Stimulated activated naive CD8-positive, alpha-beta T cell treated with anti-CD3 and anti-CD28 coated beads, Interleukin-15, amount 100 ng/mL, for 72 hours (primary cell): Measurements from ENCODE around the gene PTPRG.

Source experiments
- ATAC-seq: fragments of 150-1000 bp; cut with Tn5 transposase; 2 replicates; pipeline ENCODE4 v1.10.0; 2021; ENCODE audit warnings: mild to moderate bottlenecking, moderate library complexity
- DNase-seq, 2 donors: peaks; one replicate each; pipeline ENCODE4 v3.0.0; 2021 to 2022
- H3K27ac Mint-ChIP-seq, 2 donors: one replicate each; pipeline ENCODE4 v1.8.0; 2022; ENCODE audit warnings: mild to moderate bottlenecking in 2 of 2, mixed read lengths in 2 of 2, moderate library complexity in 2 of 2
- H3K27me3 Mint-ChIP-seq: one replicate; pipeline ENCODE4 v1.8.0; 2022; ENCODE audit warnings: mixed read lengths
- H3K4me1 Mint-ChIP-seq: one replicate; pipeline ENCODE4 v1.8.0; 2022; ENCODE audit warnings: mild to moderate bottlenecking, mixed read lengths
- H3K4me3 Mint-ChIP-seq, 2 donors: one replicate each; pipeline ENCODE4 v1.8.0; 2022; ENCODE audit warnings: mild to moderate bottlenecking in 2 of 2, mixed read lengths in 2 of 2, moderate library complexity in 1 of 2
- H3K9me3 Mint-ChIP-seq, 2 donors: one replicate each; pipeline ENCODE4 v1.8.0; 2022; ENCODE audit warnings: mixed read lengths in 2 of 2

The PTPRG gene

DNA sequence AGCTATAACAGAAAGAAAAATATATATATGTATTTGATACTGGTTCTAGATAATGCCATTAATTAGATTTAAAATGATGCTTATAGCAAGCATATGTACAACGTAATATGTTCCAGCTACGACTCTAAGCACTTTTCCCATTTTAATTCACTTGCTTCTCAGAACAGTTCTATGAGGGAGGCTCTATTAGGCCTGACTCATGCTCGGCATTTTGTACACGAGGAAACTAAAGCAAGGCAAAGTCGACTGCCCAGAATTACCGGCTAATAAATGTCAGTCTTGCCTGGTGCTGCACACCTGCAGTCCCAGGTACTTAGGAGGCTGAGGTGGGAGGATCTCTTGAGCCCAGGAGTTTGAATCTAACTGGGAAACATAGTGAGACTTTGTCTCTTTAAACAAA, 106.0 kb downstream of the PTPRG start:
- Mint-ChIP-seq H3K4me3 (no peak overlapping the region), H3K9me3 (no peaks in the 10 kb centered on the region), H3K27ac (no peak overlapping the region), H3K4me1 (no peaks in the 10 kb centered on the region), H3K27me3 (no peaks in the 10 kb centered on the region)
- no peak for ATAC-seq
- DNase-seq: no peak

DNA sequence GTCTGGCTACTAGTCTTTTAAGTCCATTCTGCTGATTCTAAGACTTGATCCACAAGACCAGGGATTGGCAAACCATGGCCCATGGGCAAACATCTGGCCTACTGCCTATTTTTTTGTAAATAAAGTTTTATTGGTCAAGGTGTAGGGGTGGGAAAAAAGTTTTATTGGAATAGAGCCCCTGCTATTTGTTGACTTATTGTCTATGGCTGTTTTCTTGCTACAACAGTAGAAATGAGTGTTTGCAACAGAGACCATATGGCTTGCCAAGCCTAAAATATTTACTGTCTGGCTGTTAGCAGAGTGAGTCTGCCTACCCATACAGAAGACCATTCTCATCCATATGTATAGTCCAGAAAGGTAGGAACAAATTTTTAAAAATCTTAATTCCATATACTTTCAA, 106.4 kb downstream of the PTPRG start:
- Mint-ChIP-seq H3K4me3 (no peak overlapping the region), H3K9me3 (no peaks in the 10 kb centered on the region), H3K4me1 (no peaks in the 10 kb centered on the region), H3K27ac (no peak overlapping the region), H3K27me3 (no peaks in the 10 kb centered on the region)
- DNase-seq (no peak), ATAC-seq (no peak)

- Mint-ChIP-seq H3K27ac (no peak overlapping the region), H3K27me3 (no peaks in the 10 kb centered on the region), H3K9me3 (no peaks in the 10 kb centered on the region), H3K4me3 (no peak overlapping the region), H3K4me1 (no peaks in the 10 kb centered on the region)
- no peak for DNase-seq
- no peak for ATAC-seq
Observed at GRCh38 chr3:61668317-61668864, 107.0 kb downstream of the PTPRG start.

- no peak for ATAC-seq
Observed at GRCh38 chr3:61669203-61669602, 107.8 kb downstream of the PTPRG start.

GRCh38 chr3:61669668-61670299, 108.4 kb downstream of the PTPRG start:
- peak; percentile 20 for ATAC-seq
- no peak for DNase-seq
- H3K27me3 Mint-ChIP-seq: no peaks in the 10 kb centered on the region
- H3K4me1 Mint-ChIP-seq: no peaks in the 10 kb centered on the region
- H3K4me3 Mint-ChIP-seq: no peak overlapping the region
- no peak overlapping the region for H3K27ac Mint-ChIP-seq
- no peaks in the 10 kb centered on the region for H3K9me3 Mint-ChIP-seq

More at GRCh38 chr3:61669203-61669602, 107.8 kb downstream of the PTPRG start:
- H3K9me3 Mint-ChIP-seq: no peaks in the 10 kb centered on the region
- H3K27ac Mint-ChIP-seq: no peak overlapping the region
- no peak for DNase-seq
- no peak overlapping the region for H3K4me3 Mint-ChIP-seq
- H3K27me3 Mint-ChIP-seq: no peaks in the 10 kb centered on the region
- no peaks in the 10 kb centered on the region for H3K4me1 Mint-ChIP-seq

- Mint-ChIP-seq H3K9me3 (no peaks in the 10 kb centered on the region), H3K4me3 (no peak overlapping the region), H3K4me1 (no peaks in the 10 kb centered on the region), H3K27ac (no peak overlapping the region), H3K27me3 (no peaks in the 10 kb centered on the region)
- DNase-seq (no peak), ATAC-seq (no peak)
Observed at GRCh38 chr3:61673651-61674050, 112.3 kb downstream of the PTPRG start.

DNA sequence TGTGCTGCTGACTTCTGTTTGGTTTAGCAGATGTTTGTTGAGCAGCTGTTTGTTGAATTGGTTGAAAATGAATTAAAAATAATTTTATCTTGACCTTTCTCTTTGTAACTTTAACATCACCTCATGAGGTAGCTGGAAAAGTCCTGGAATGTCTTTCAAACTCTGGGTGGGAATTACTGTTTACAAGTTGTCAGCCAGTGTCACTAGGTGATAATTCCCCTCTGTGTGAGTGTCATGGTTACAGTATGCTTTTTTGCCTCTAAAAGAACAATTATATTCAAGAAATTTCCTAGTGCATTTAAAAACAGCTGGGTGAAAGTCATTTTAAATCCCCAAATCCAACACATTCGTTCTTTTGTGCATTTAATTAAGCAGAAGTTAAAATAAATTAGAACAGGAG, 113.2 kb downstream of the PTPRG start:
- ATAC-seq: no peak
- no peak overlapping the region for H3K4me3 Mint-ChIP-seq
- DNase-seq: no peak

DNA sequence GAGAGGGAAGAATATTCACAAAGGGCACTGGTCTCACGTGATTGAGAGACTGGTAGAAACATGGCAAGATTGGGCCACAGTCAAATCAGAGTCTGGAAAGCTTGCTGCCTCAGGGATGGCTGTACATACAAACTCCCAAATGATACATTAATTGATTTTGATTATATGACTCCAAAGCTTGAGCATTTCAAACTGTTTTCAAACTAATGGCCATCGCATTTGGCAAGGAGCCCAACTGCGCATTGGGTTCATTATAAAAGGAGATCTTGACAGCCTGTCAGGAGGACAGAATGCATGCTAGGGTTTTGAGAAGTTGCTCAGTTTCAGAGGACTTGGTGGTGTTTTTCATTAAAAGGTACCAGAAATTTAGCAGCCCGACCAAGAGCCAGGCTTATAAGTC, 117.7 kb downstream of the PTPRG start:
- Mint-ChIP-seq H3K27ac (no peak overlapping the region), H3K27me3 (peaks cover under 1% of the 10 kb centered on the region), H3K4me1 (no peaks in the 10 kb centered on the region), H3K9me3 (no peaks in the 10 kb centered on the region), H3K4me3 (no peak overlapping the region)
- DNase-seq (no peak), ATAC-seq (no peak)

More for the DNA sequence above, 113.2 kb downstream of the PTPRG start:
- H3K9me3 Mint-ChIP-seq: no peaks in the 10 kb centered on the region
- no peaks in the 10 kb centered on the region for H3K27me3 Mint-ChIP-seq
- no peak overlapping the region for H3K27ac Mint-ChIP-seq
- no peaks in the 10 kb centered on the region for H3K4me1 Mint-ChIP-seq

- H3K27me3 Mint-ChIP-seq: peaks cover 6% of the 10 kb centered on the region
- H3K27ac Mint-ChIP-seq: no peak overlapping the region
- DNase-seq: no peak
- no peak overlapping the region for H3K4me3 Mint-ChIP-seq
- no peak for ATAC-seq
- H3K4me1 Mint-ChIP-seq: no peaks in the 10 kb centered on the region
- no peaks in the 10 kb centered on the region for H3K9me3 Mint-ChIP-seq
Observed at GRCh38 chr3:61680617-61681016, 119.2 kb downstream of the PTPRG start.

GRCh38 chr3:61681636-61682035, 120.3 kb downstream of the PTPRG start:
- Mint-ChIP-seq H3K4me3 (no peak overlapping the region), H3K27ac (no peak overlapping the region), H3K4me1 (no peaks in the 10 kb centered on the region), H3K27me3 (peaks cover 6% of the 10 kb centered on the region), H3K9me3 (no peaks in the 10 kb centered on the region)
- DNase-seq (no peak), ATAC-seq (no peak)

DNA sequence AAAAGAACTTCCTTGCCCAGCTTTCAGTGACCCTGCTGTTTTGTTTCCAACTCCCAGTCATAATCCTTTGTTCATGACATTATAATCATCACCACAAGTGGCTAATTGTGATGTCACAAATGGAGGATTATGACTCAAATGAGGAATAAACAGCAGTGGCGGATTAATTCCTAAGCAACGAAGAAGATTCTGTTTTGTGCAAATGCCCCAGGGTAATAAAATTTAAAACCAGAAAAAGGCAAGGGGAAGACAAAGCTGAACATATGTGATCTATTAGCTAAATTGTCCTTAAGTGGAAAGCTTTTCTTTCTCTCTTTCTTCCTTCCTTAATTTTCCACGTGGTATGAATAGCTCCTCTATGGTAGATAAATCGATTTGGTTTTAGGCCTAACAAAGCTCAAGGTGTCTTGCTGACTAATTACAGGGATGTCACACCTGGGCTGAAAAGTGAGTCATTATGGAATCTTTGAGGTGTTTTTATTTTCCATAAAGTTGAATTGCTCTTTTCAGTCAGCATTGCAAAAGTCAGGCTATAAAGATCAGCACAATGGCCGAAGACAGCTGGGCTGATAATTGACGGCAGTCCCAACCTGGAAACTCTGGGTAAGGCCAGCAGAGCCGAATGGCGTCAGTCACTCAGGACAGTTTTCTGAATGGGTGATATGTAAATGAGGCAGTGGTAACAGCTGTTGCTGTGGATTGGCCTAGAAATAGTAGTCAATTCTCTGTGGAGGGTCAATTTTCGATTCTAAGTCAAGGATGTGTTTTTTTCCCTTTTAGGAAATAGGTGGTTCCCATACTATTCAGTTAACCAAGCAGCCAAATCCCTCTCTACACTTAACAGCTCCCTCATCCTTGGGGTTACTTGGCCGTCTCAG, 121.5 kb downstream of the PTPRG start:
- DNase-seq: no peak
- ATAC-seq: no peak

DNA sequence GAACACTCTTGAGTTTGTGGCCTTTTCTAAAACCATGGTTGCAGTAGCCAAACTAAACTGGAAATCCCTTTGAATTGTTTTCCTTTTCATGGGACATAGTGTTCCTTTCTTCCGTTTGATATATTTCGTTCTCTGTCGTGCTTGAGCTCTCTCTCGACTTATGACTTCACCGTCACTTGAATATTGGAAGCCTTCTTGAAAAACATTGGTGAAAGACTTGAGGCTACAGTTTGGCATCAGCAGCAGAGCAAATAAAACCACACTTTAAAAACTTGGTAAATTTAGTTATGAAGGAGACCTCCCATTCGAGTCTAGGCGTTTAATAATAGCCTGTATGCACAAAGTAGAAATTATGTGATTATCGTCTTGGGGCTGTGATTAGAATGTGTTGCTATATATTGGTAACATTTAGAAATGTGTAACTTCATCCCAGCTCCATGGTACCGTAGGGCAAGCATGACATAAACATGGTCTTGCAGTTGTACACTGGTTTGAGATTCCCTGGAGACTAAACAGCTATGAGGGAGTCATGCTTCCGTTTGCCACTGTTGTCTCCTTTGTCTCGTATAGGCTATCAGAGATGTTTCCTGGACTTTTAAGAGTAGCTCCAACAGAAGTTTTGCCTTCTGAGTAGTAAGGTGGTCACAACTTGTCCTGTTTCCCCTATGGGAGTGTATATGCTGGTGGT, 122.3 kb downstream of the PTPRG start:
- ATAC-seq (no peak), DNase-seq (no peak)
- Mint-ChIP-seq H3K27me3 (peaks cover 6% of the 10 kb centered on the region), H3K9me3 (no peaks in the 10 kb centered on the region), H3K4me1 (no peaks in the 10 kb centered on the region), H3K27ac (no peak overlapping the region), H3K4me3 (no peak overlapping the region)

More for the DNA sequence above, 121.5 kb downstream of the PTPRG start:
- Mint-ChIP-seq H3K27me3 (peaks cover 6% of the 10 kb centered on the region), H3K4me3 (no peak overlapping the region), H3K27ac (no peak overlapping the region), H3K9me3 (no peaks in the 10 kb centered on the region), H3K4me1 (no peaks in the 10 kb centered on the region)

DNA sequence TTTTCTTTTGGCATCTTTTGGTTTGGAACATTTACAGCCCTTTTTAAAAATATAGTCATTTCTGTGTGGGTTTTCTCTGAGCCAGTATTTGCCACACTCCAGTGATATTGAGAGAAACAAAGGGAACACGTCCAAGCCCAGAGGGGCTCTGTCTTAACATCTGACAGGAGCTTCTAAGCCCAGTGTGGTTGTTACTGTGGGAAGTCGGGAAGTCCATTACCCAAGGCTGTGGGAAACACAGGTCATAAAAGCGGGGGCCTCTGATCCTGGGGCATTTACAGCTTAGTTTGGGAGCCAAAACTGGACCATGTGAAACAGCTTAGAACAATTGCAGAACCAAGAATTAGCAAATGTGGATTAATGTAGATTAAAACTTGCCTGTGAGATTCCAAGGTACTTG, 123.0 kb downstream of the PTPRG start:
- H3K4me1 Mint-ChIP-seq: no peaks in the 10 kb centered on the region
- H3K27ac Mint-ChIP-seq: no peak overlapping the region
- peaks cover 6% of the 10 kb centered on the region for H3K27me3 Mint-ChIP-seq
- ATAC-seq (no peak), DNase-seq (no peak)
- H3K4me3 Mint-ChIP-seq: no peak overlapping the region
- H3K9me3 Mint-ChIP-seq: no peaks in the 10 kb centered on the region

DNA sequence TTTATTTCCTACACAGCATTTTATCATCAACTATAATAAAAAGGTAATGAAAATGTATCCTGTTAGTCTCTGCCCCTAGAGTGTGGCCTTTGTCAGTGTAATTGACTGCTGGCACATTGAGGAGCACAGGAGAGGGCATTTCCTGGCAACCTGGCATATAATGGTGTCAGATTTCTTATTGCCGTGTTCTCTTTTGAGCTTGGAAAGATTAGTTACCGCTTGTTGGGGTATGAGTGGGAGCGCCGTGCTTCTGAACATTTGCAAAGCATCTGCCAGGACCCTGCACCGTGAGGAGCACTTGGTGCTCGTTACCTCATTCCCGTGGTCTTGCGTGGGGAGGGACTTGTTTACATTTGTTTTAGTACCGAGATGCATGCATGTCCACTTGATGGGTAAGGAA, 124.4 kb downstream of the PTPRG start:
- Mint-ChIP-seq H3K27me3 (peaks cover 6% of the 10 kb centered on the region), H3K4me1 (no peaks in the 10 kb centered on the region), H3K4me3 (no peak overlapping the region), H3K27ac (peak overlapping the region in 1 of 2 donors; percentile 22), H3K9me3 (no peaks in the 10 kb centered on the region)
- no peak for ATAC-seq
- DNase-seq: no peak

DNA sequence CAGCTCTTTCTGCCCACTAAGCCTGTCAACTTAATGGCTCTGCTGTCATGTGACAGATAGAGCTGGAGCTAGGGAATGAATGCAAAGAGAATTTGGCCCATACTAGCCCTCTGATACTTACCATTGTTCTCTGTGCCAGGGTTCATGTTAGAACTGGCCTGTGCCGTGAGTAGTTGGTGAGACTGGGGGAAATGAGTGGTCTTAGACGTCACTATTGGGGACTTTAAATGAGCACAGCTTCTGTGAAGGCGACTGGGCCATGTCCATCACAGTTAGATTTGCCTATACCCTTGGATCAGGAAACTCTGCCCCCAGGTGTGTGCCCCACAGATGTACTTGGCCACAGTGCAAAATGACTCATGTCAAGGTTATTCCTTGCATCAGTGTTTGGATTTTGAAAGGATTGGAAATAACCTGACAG, 124.9 kb downstream of the PTPRG start:
- Mint-ChIP-seq H3K4me1 (no peaks in the 10 kb centered on the region), H3K9me3 (no peaks in the 10 kb centered on the region), H3K27me3 (peaks cover 6% of the 10 kb centered on the region), H3K27ac (no peak overlapping the region), H3K4me3 (no peak overlapping the region)
- DNase-seq (no peak), ATAC-seq (no peak)

DNA sequence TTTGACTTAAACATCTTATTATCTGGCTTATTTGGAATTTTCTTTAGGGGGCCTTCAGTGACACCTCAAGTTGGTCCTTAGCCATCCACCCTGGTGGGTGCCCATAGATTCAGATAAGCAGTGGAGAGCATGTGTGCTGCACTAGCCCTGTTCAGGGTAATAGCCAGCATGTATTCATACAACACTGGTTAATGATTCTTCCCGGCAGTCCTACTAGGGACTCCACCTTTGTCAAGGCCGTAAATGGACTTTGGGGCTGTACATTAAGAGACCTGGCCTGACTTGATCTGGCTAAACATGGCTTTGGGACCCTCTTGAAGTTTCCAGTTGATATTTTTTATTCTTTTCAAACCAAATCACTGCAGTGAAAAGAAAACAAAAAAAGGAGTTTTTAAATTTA, 125.8 kb downstream of the PTPRG start:
- H3K9me3 Mint-ChIP-seq: no peaks in the 10 kb centered on the region
- peaks cover 8% of the 10 kb centered on the region for H3K27me3 Mint-ChIP-seq
- H3K4me1 Mint-ChIP-seq: no peaks in the 10 kb centered on the region
- ATAC-seq (no peak), DNase-seq (no peak)
- H3K27ac Mint-ChIP-seq: no peak overlapping the region
- no peak overlapping the region for H3K4me3 Mint-ChIP-seq
